MCF 10A (cell line): ENCODE measurements around the gene LPIN3. TPM values are rescaled to one million over a fixed set of nuclear protein-coding genes. Genes with fewer than 3 reads are reported as not detected.
A peak's percentile ranks its signal among the peaks of the same experiment; 100 is the strongest.

Experiments
- Bru-seq: library from RNA; stranded (reverse); fragments of 400-500 nt; gene quantifications from one replicate; lab custom pipeline; 2021; lab: Mats Ljungman, UMichigan
- BruChase-seq, 2 experiments: library from RNA; stranded (reverse); fragments of 400-500 nt; gene quantifications; one replicate each; lab custom pipeline; 2021; lab: Mats Ljungman, UMichigan
- BruUV-seq: library from RNA; stranded (reverse); fragments of 400-500 nt; replicated peaks from 2 replicates; lab custom pipeline; 2021; lab: Mats Ljungman, UMichigan
- CTCF ChIA-PET: fragments of 300-600 bp; sonication (Branson Sonifier 250); formaldehyde crosslinking; extraction: SDS; loops from one replicate; lab custom pipeline; 2021; ENCODE audit warnings: antibody characterized with exemption, inconsistent platforms; lab: Yijun Ruan, JAX
- POLR2A ChIA-PET: fragments of 300-600, 350-650 bp; sonication (Branson Sonifier 250); formaldehyde crosslinking; extraction: SDS; loops from one replicate; lab custom pipeline; 2020; ENCODE audit warnings: antibody characterized with exemption, inconsistent platforms; lab: Yijun Ruan, JAX
- DNase-seq: peaks from one replicate; pipeline ENCODE4 v3.0.0-alpha.2; 2018; ENCODE audit not compliant: unreplicated experiment
- H3K27ac Mint-ChIP-seq: one replicate; pipeline ENCODE4 v1.8.0; 2022; ENCODE audit warnings: mild to moderate bottlenecking, low read depth, mixed read lengths; ENCODE audit not compliant: unreplicated experiment
- H3K27me3 Mint-ChIP-seq: one replicate; pipeline ENCODE4 v1.8.0; 2022; ENCODE audit warnings: mixed read lengths; ENCODE audit not compliant: insufficient read depth, unreplicated experiment
- H3K36me3 Mint-ChIP-seq: one replicate; pipeline ENCODE4 v1.8.0; 2022; ENCODE audit warnings: mild to moderate bottlenecking, moderate library complexity, mixed read lengths; ENCODE audit not compliant: insufficient read depth, unreplicated experiment
- H3K4me1 Mint-ChIP-seq: one replicate; pipeline ENCODE4 v1.8.0; 2022; ENCODE audit warnings: mixed read lengths; ENCODE audit not compliant: insufficient read depth, unreplicated experiment
- H3K4me3 Mint-ChIP-seq: one replicate; pipeline ENCODE4 v1.8.0; 2022; ENCODE audit warnings: mild to moderate bottlenecking, moderate library complexity, mixed read lengths; ENCODE audit not compliant: unreplicated experiment
- H3K9me3 Mint-ChIP-seq: one replicate; pipeline ENCODE4 v1.8.0; 2022; ENCODE audit warnings: mixed read lengths; ENCODE audit not compliant: unreplicated experiment
- CTCF ChIP-seq: fragments of 200-600 bp; IDR thresholded peaks from one replicate; pipeline ENCODE4 v1.8.0; 2022; ENCODE audit warnings: antibody characterized with exemption, mild to moderate bottlenecking; ENCODE audit not compliant: unreplicated experiment
- intact Hi-C: fragments of 100-400 bp; cut with micrococcal nuclease; formaldehyde crosslinking; loops from 2 replicates; pipeline ENCODE4 v1.14.1; 2022
- long read RNA-seq: library from polyadenylated mRNA; stranded (forward); transcript quantifications from one replicate; pipeline ENCODE4 v2.0.0, GENCODE V29; 2022
- total RNA-seq: library from RNA; stranded (reverse); gene quantifications from 2 replicates; pipeline ENCODE4 v1.2.3, GENCODE V29; 2022

Gene LPIN3
- total RNA-seq: 16.5 and 18.9 TPM in 2 replicates
- Bru-seq, nascent RNA: percentile 58 among the genes with signal in this experiment
- BruChase-seq, experiment 1, labeled RNA remaining after a 6-hour chase: percentile 70 among the genes with signal in this experiment
- percentile 59 among the genes with signal in this experiment for BruChase-seq, experiment 2, labeled RNA remaining after a 2-hour chase
- long read RNA-seq, full-length matches to known transcripts: 3 of 5 reads
- long read RNA-seq, partial matches to known transcripts: 0 of 5 reads
- long read RNA-seq, other reads (novel, unspliced or antisense): 2 of 5 reads

- ChIA-PET POLR2A (interaction anchor here (0.6 to 6.5 kb wide), 36 partner anchors 10 to 372 kb away, joined by 3 to 65 read pairs (median 4); partner anchors contain the start of genes PLCG1 and ZHX3), CTCF (interaction anchor here (0.6 to 6.7 kb wide), 70 partner anchors 10 to 1669 kb away, joined by 3 to 314 read pairs (median 5); partner anchors contain the start of gene PLCG1)
- Mint-ChIP-seq H3K27ac (peak within 1 kb of the TSS; percentile 96), H3K9me3 (no peaks in the 10 kb centered on the region), H3K36me3 (peaks cover 4% of the 10 kb centered on the region), H3K4me1 (peaks cover 30% of the 10 kb centered on the region), H3K4me3 (peak within 1 kb of the TSS; percentile 80), H3K27me3 (no peaks in the 10 kb centered on the region)
- intact Hi-C loops: loop anchor here (1.0 kb wide), 6 partner anchors 71 to 372 kb away; no protein-coding TSS in a partner anchor
- peak; percentile 96 for DNase-seq
- BruUV-seq: no TSS peak
- TF ChIP-seq CTCF: no peak
Measured at GRCh38 chr20:41340327-41341055, at the start of gene LPIN3. Gene LPIN3, plus strand, starts transcription at chr20:41340821. Its CDS starts 4,983 bp downstream, at chr20:41345804.

GRCh38 chr20:41293269-41294037 lies 47.2 kb upstream of the LPIN3 start:
- Mint-ChIP-seq H3K4me3 (no peak overlapping the region), H3K27me3 (no peaks in the 10 kb centered on the region), H3K9me3 (no peaks in the 10 kb centered on the region), H3K36me3 (no peaks in the 10 kb centered on the region), H3K27ac (peak overlapping the region; percentile 27), H3K4me1 (peaks cover 9% of the 10 kb centered on the region)
- no peak for TF ChIP-seq CTCF
- intact Hi-C loops: no loop called here
- DNase-seq: peak; percentile 33
- CTCF ChIA-PET: interaction anchor here (0.6 to 1.5 kb wide), 6 partner anchors 10 to 120 kb away, joined by 3 to 6 read pairs (median 4); no protein-coding TSS in a partner anchor
- BruUV-seq: no TSS peak
- POLR2A ChIA-PET: interaction anchor here (0.6 to 0.8 kb wide), 3 partner anchors 18 to 23 kb away, joined by 3 to 4 read pairs (median 3); no protein-coding TSS in a partner anchor

- POLR2A ChIA-PET: no interaction called here
- intact Hi-C loops: no loop called here
- Mint-ChIP-seq H3K9me3 (no peaks in the 10 kb centered on the region), H3K4me1 (peaks cover 3% of the 10 kb centered on the region), H3K27me3 (no peaks in the 10 kb centered on the region), H3K36me3 (no peaks in the 10 kb centered on the region), H3K4me3 (no peak overlapping the region), H3K27ac (no peak overlapping the region)
- DNase-seq: no peak
- TF ChIP-seq CTCF: no peak
- no TSS peak for BruUV-seq
- CTCF ChIA-PET: interaction anchor here (0.6 kb wide), 1 partner anchor 40 kb away, joined by 3 read pairs; the partner anchor contains the start of gene LPIN3
Measured at GRCh38 chr20:41299899-41300298, 40.7 kb upstream of the LPIN3 start.
